GM23248 (cell line): ENCODE data around the gene TP53.

Experiments used
- EZH2 ChIP-seq: fragments of 200-600 bp; sonication (generic); IDR thresholded peaks from 2 replicates; pipeline ENCODE4 v1.6.1; 2018; ENCODE audit warnings: antibody characterized with exemption, mild to moderate bottlenecking; ENCODE audit not compliant: insufficient read depth, poor library complexity, severe bottlenecking
- EZH2phosphoT487 ChIP-seq: fragments of 200-600 bp; sonication (generic); IDR thresholded peaks from 2 replicates; pipeline ENCODE4 v1.6.1; 2018; ENCODE audit warnings: antibody characterized with exemption, moderate library complexity, mild to moderate bottlenecking, low read depth; ENCODE audit not compliant: insufficient read depth

DNA sequence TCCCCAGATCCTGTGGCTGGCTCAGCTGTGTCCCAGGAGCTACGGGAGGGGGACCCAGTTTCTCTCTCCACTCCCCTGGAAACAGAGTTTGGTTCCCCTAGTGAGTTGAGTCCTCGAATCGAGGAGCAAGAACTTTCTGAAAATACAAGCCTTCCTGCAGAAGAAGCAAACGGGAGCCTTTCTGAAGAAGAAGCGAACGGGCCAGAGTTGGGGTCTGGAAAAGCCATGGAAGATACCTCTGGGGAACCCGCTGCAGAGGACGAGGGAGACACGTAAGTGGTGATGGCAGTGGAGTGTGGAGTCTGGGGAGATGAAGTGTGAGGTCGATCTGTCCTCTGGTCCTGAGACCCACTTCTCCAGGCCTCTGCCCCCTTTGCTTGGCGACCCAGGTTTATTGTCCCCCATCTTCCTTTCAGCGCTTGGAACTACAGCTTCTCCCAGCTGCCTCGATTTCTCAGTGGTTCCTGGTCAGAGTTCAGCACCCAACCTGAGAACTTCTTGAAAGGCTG, 1.6 kb upstream of the TP53 start:
- no peak for TF ChIP-seq EZH2phosphoT487
- no peak for TF ChIP-seq EZH2
